ENCODE measurements around the gene RAB39B.

DNA sequence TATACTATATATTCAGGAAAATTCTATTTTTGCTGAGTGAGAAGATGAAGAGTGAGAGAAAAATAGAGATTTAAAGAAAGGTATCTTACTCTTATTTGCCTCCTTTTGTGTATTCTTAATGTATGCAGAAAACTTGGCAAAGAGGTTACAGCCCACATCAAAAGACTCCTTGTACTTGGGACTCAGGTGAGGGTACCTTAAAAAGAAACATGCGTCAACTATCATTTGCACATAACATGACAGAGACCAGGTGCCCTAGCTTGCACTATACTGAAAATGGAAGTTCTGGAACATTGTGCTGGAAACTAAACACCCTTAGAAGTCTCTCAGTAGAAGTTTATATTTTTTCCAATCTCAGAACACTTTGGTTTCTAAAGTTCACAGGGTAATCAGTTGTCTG lies 15.6 kb upstream of the RAB39B start:
- TF ChIP-seq EZH2 (IDR thresholded peaks at IDR 0.05) (no peak), EZH2phosphoT487 (IDR thresholded peaks at IDR 0.05) (no peak)
- TF ChIP-seq, protein P1, sequence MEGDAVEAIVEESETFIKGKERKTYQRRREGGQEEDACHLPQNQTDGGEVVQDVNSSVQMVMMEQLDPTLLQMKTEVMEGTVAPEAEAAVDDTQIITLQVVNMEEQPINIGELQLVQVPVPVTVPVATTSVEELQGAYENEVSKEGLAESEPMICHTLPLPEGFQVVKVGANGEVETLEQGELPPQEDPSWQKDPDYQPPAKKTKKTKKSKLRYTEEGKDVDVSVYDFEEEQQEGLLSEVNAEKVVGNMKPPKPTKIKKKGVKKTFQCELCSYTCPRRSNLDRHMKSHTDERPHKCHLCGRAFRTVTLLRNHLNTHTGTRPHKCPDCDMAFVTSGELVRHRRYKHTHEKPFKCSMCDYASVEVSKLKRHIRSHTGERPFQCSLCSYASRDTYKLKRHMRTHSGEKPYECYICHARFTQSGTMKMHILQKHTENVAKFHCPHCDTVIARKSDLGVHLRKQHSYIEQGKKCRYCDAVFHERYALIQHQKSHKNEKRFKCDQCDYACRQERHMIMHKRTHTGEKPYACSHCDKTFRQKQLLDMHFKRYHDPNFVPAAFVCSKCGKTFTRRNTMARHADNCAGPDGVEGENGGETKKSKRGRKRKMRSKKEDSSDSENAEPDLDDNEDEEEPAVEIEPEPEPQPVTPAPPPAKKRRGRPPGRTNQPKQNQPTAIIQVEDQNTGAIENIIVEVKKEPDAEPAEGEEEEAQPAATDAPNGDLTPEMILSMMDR (IDR thresholded peaks at IDR 0.05), result no peak

Measured in neural progenitor cell (in vitro differentiated cells).